GM18858 (cell line): Measurements from ENCODE around the gene SMIM23.

Experiments
- ATAC-seq: cut with Tn5 transposase; IDR thresholded peaks from one replicate; pipeline ENCODE4 v1.9.1; 2021; ENCODE audit not compliant: unreplicated experiment

Gene SMIM23

DNA sequence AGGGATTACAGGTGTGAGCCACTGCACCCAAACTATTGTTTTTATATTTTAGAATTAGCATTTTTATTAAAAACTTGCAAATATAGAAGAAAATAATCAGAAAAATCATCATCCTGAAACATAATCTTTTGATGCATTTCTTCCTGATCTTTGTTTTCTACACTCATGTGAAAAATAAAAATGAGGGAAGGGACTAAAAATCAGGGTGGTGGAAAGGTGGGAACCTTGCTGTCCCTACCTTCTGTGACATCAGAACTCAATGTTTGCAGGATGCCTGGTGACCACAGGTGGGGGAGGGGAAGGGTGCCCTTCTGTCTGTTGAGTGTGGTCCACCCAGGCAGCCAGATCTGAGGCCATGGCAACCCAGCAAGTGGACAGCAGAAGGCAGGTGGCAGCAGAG, at the start of gene SMIM23:
Gene SMIM23, plus strand, starts transcription at position 301 of the 400 bp plus-strand sequence. Its CDS starts 55 bp downstream, at position 356.
- no peak for ATAC-seq

DNA sequence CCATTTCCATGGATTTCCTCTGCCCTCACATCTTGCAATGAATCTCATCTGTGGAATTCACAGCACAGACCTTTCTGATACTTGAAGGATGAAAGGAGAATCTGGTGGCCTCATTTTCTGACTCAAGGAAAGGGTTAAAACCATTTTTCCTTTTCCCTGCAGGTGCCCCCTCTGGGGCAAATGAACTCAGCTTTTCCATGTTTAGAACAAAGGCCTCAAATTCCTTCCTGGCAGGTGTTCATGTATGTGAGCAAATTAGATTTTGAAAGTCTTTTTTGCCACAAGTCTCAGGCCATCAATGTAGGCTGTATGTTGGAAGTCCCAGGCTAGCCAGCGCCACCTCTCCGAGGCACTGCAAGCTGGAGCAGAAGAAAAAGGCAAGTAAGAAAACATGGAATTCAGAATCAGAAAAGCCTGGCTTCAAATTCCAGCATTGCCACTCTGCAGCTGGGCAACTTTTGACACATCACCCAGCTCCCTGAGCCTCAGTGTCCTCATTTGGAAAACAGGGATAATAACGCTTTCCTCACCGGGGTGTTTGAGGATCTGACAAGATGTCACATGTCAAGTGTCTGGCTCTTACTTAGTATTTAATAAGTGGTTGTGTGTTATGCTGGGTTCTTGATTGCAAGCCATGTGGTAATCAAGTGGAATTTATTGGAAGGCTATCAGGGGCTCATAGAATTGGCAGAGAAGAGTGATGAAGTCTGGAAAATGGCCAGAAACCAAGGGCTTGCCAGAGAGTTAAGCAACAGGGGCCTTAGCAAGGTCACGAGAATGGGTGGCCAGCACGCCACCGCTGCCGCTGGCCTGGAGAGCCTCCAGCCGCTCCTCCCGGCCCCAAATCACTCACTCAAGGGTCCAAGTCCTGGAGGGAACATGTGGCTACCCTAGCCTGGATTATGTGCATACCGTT, 48.4 kb upstream of the SMIM23 start:
- ATAC-seq: no peak

GRCh38 chr5:171738501-171738900, 47.1 kb upstream of the SMIM23 start:
- no peak for ATAC-seq

DNA sequence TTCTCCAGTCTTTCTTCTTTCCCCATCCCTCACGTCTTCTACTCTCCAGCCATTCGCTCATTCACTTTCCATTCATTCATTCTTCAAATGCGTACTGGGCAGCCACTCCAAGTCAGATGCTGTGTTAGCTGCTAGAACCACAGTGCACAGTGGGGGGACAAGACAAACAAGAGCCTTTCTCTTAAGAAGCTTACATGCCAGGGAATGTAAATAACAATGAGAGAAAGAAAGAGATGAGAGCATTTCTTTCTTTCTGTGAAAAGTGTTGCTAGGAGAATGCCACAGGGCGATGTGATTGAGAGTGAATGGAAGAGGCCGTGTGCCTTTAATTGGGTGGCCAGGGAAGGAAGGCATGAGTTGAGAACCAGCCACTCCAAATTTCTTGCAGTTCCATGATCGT, 46.3 kb upstream of the SMIM23 start:
- ATAC-seq: no peak

GRCh38 chr5:171743436-171744076, 42.1 kb upstream of the SMIM23 start:
- no peak for ATAC-seq

GRCh38 chr5:171744264-171744663, 41.4 kb upstream of the SMIM23 start:
- no peak for ATAC-seq

DNA sequence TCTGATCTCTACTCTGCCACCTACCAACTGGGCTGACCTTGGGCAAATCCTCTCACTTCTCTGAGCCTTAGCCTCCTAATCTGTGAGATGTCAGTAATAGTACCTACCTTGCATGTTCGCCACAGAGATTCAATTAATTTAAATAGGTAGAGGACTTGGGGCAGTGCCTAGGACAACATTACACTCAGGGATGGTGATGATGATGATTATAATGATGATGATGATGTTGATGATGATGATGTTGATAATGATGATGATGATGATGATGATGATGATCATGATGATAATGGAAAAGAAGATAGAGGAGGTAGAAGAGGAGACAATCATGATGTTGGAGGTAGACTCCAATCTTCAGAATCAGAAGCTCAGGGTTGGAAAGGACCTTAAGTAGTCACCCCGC, 40.7 kb upstream of the SMIM23 start:
- no peak for ATAC-seq

- ATAC-seq: no peak
Observed at GRCh38 chr5:171745602-171746001, 40.0 kb upstream of the SMIM23 start.

- no peak for ATAC-seq
Observed at GRCh38 chr5:171747061-171747859, 38.4 kb upstream of the SMIM23 start.

DNA sequence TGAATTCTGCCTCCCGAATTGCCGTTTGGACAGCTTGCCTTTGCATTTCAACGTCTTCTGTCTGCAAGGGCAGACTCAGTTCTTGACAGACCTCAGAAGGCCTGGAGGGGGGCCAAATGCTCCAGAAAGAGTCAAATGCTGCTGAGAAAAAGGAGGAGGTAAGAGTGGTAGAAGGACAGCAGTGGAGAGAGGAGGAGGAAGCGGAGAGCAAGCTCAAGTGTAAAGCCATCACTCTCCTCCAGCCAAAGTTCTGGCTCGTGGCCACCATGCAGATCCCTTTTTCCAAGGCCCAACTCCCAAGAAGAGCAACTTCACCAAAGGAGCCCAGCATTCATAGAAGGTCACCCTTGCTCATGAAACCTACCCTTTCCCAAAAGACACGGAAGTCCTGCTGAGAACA, 36.9 kb upstream of the SMIM23 start:
- no peak for ATAC-seq

GRCh38 chr5:171749365-171749764, 36.3 kb upstream of the SMIM23 start:
- no peak for ATAC-seq

GRCh38 chr5:171750311-171750788, 35.3 kb upstream of the SMIM23 start:
- no peak for ATAC-seq

GRCh38 chr5:171755354-171755821, 30.2 kb upstream of the SMIM23 start:
- ATAC-seq: no peak

DNA sequence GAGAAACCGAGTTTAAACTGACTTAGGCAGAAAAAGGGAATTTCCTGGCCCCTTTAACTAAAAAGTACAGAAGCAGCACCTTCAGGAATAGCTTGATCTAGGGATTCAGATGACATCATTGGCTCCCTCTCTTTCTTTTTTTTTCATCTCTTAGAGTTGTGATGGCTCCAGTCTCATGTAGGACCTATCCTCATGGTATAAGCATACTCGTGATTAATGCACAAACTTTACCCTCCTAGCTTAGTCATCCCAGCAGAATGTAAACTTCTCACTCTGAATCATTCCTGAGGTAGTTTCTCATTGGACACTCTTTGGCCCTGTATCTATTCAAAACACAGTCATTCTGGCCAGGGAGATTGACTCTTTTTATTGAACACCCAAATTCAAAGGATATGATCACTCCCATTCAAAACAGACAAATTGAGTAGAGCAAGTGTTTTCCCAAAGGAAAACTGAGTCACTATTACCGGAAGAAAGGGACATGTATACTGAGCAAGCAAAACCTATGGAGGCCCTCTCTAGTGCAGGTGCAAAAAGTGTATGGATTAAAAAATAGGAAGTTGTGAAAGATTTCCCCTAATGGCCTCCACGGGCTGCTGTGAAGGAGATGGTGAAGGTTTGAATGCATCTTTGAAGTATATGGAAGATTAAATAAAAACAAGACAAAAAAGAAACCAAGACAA, 27.6 kb upstream of the SMIM23 start:
- ATAC-seq: no peak

GRCh38 chr5:171759777-171760176, 25.8 kb upstream of the SMIM23 start:
- no peak for ATAC-seq

DNA sequence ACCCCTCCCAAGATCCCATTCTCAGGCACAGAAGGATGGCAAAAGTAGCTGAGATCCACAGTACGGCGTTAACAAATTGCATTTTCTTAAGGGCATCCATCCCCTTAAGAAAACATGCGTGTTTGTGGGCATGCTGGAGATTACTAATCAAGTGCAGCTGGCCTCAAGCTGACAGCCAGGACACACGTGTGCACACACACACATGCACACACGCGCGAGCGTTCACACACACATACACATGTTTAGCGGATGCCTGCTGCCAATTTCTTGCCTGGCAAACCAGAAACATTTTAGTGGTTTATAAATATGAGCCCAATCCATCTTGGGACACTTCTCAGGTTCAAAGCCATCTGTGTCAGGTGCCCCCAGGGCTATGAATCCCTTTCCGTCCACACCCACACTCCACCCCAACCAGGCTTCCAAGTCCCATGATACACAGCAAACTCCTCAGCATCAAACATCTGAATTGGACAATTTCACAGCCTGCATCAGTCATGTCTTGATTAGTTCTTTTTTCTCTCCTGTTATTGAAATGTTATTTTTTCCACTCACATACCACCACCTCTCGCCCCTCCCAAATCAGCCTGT, 23.5 kb upstream of the SMIM23 start:
- ATAC-seq: no peak

GRCh38 chr5:171762903-171763302, 22.7 kb upstream of the SMIM23 start:
- no peak for ATAC-seq

DNA sequence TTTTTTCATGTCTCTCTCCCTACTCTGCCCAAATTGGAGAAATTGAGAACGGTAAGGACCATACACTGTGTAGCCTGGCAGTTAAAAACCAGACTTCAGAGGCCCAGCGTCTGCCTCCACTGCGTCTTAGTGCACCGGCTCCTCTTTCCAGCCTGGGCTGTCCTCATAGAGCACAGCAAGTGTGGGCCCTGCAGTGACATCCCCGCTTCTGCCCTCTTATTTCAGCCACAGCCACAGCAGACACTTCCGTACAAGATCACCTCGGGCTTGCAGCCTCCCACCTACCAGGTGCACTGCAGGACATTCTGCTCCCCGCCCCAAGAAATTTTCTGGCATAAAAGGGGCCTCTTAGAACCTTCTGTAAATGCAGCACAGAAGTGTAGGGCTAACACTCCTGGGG, 21.4 kb upstream of the SMIM23 start:
- no peak for ATAC-seq

DNA sequence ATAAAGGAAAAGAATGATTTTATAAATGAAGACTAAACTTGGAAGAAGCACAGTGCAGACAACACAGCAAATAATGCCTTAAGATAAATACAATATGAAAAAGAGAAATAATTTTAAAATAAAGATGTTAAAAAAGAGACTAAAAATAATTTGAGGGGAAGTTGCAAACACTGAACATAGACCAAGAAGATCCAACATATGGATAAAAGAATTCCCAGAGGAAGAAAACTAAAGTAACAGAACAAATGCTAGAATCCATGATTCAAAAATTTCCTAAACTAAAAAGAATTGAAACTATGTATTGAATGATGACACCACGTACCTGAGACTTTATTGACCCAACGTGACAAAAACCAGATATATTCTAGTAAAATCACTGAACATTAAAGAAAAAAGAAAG, 18.7 kb upstream of the SMIM23 start:
- no peak for ATAC-seq

DNA sequence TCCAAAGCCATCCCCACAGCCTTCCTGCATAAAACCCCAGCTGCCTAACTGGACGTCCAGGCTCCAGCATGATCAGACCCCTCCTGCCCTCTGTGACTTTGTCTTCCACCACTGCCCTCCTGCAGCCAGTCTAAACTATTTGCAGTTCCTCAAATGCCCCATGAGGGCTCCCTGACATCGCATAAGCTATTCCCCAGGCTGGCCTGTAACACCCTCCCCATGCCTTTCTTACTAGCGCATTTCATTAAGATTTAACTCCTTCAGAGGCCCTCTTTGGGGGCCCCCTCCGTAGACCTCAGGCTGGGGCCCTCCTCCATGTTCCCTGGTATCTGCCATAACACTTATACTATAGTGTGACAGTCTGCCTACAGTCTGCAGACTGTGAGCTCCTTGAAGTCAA, 15.5 kb upstream of the SMIM23 start:
- no peak for ATAC-seq
